GM12878 (cell line): ENCODE results near the gene SCMH1. TPM values are rescaled to one million over a fixed set of nuclear protein-coding genes. Genes with fewer than 3 reads are reported as not detected.

Experiments used
- ATAC-seq: fragments of 200-7000 bp; cut with Tn5 transposase; 3 replicates; pipeline ENCODE4 v1.9.1; 2020; ENCODE audit warnings: mild to moderate bottlenecking, moderate library complexity
- BruUV-seq: library from RNA; stranded (reverse); fragments of 400-500 nt; replicated peaks from 2 replicates; lab custom pipeline; 2021; lab: Mats Ljungman, UMichigan
- CTCF ChIA-PET: fragments of 300-600 bp; sonication (Branson Sonifier 250); formaldehyde crosslinking; extraction: SDS; loops from one replicate; lab custom pipeline; 2021; ENCODE audit warnings: inconsistent platforms; lab: Yijun Ruan, JAX
- POLR2A ChIA-PET: fragments of 350-600 bp; formaldehyde crosslinking; extraction: SDS; loops from one replicate; lab custom pipeline; 2021; ENCODE audit warnings: inconsistent platforms; lab: Charles Lee
- RAD21 ChIA-PET: fragments of 300-600 bp; sonication (Branson Sonifier 250); formaldehyde crosslinking; loops from one replicate; lab custom pipeline; 2023; ENCODE audit warnings: antibody characterized with exemption; ENCODE audit not compliant: unreplicated experiment; lab: Charles Lee
- SMC1A ChIA-PET: fragments of 300-600 bp; sonication (Branson Sonifier 250); formaldehyde crosslinking; loops from one replicate; lab custom pipeline; 2023; ENCODE audit not compliant: unreplicated experiment, uncharacterized antibody; lab: Charles Lee
- DNase-seq: peaks from one replicate; pipeline ENCODE4 v3.0.0-alpha.2; 2011; ENCODE audit warnings: low read depth, low spot score
- FAIRE-seq: peaks from 3 replicates; lab custom pipeline; 2011; peaks lifted over from hg19 to GRCh38; lab: Jason Lieb, UNC
- H2AFZ ChIP-seq: 2 replicates; pipeline ENCODE4 v1.6.0; 2011; ENCODE audit warnings: low read depth, low read length, control low read depth; ENCODE audit not compliant: control insufficient read depth
- H3K27ac ChIP-seq: 2 replicates; pipeline ENCODE4 v1.5.1; 2011; ENCODE audit warnings: control low read depth; ENCODE audit not compliant: control insufficient read depth, insufficient read depth
- H3K27me3 ChIP-seq, 2 experiments: replicated peaks in 1 of 2; 2 replicates each; pipeline versions ENCODE4 v1.6.0 to v1.6.1; 2011; ENCODE audit warnings: low read length in 1 of 2; ENCODE audit not compliant: control insufficient read depth in 2 of 2, insufficient read depth in 2 of 2
- H3K36me3 ChIP-seq, 2 experiments: 2 replicates each; pipeline ENCODE4 v1.5.1; 2011; ENCODE audit warnings: low read length in 1 of 2; ENCODE audit not compliant: control insufficient read depth in 2 of 2, insufficient read depth in 2 of 2
- H3K4me1 ChIP-seq: 2 replicates; pipeline ENCODE4 v1.6.1; 2011; ENCODE audit warnings: mild to moderate bottlenecking, low read length, moderate library complexity, mixed read lengths; ENCODE audit not compliant: control insufficient read depth, insufficient read depth
- H3K4me2 ChIP-seq: 2 replicates; pipeline ENCODE4 v1.6.0; 2011; ENCODE audit warnings: control low read depth; ENCODE audit not compliant: control insufficient read depth, insufficient read depth
- H3K4me3 ChIP-seq: fragments of 200-600 bp; sonication (generic); 2 replicates; pipeline ENCODE4 v1.5.1; 2016
- H3K79me2 ChIP-seq: 2 replicates; pipeline ENCODE4 v1.6.0; 2011; ENCODE audit warnings: low read length; ENCODE audit not compliant: control insufficient read depth, insufficient read depth
- H3K9ac ChIP-seq: 2 replicates; pipeline ENCODE4 v1.8.0; 2011; ENCODE audit warnings: low read length, control low read depth, mixed read lengths; ENCODE audit not compliant: control insufficient read depth, insufficient read depth
- H3K9me3 ChIP-seq: replicated peaks from 3 replicates; pipeline ENCODE4 v1.5.1; 2011; ENCODE audit warnings: mild to moderate bottlenecking, low read length; ENCODE audit not compliant: control insufficient read depth, insufficient read depth
- H4K20me1 ChIP-seq: 2 replicates; pipeline ENCODE4 v1.6.0; 2011; ENCODE audit not compliant: control insufficient read depth, insufficient read depth
- BMI1 ChIP-seq: fragments of 450-650 bp; IDR thresholded peaks from 2 replicates; pipeline ENCODE4 v1.6.1; 2016; ENCODE audit warnings: mild to moderate bottlenecking, moderate library complexity, borderline replicate concordance
- CBX5 ChIP-seq: sonication (generic); IDR thresholded peaks from 2 replicates; pipeline ENCODE4 v1.6.1; 2016; ENCODE audit warnings: low read depth, moderate library complexity, mild to moderate bottlenecking, inconsistent platforms
- PML ChIP-seq: IDR thresholded peaks from 2 replicates; pipeline ENCODE4 v1.6.1; 2012; ENCODE audit warnings: low read length, inconsistent platforms
- RB1 ChIP-seq: fragments of 450-650 bp; formaldehyde crosslinking; IDR thresholded peaks from 2 replicates; pipeline ENCODE4 v1.6.1; 2017; ENCODE audit warnings: mild to moderate bottlenecking, borderline replicate concordance
- SMAD1 ChIP-seq: fragments of 450-650 bp; IDR thresholded peaks from 2 replicates; pipeline ENCODE4 v1.6.1; 2018; ENCODE audit warnings: mild to moderate bottlenecking, low read depth; ENCODE audit not compliant: partially characterized antibody
- SUPT20H ChIP-seq: IDR thresholded peaks from 2 replicates; pipeline ENCODE4 v1.6.1; 2011; ENCODE audit warnings: low read depth, mild to moderate bottlenecking, low read length, moderate library complexity, borderline replicate concordance; ENCODE audit not compliant: control insufficient read depth
- ZNF217 ChIP-seq: fragments of 450-650 bp; IDR thresholded peaks from 2 replicates; pipeline ENCODE4 v1.6.1; 2017; ENCODE audit warnings: antibody characterized with exemption, mild to moderate bottlenecking
- ZNF384 ChIP-seq: IDR thresholded peaks from 2 replicates; pipeline ENCODE4 v1.6.1; 2012; ENCODE audit warnings: low read depth, mild to moderate bottlenecking, low read length, improper control_type of control experiment, borderline replicate concordance
- WGBS: methylation state at CpG from one replicate; pipeline ENCODE4 v1.1.6; 2016; ENCODE audit warnings: low lambda C conversion rate; ENCODE audit not compliant: insufficient replicate concordance, insufficient coverage; ENCODE audit errors: missing lambda C conversion rate; 5-methylcytosine and 5-hydroxymethylcytosine counted together
- in situ Hi-C: fragments of 300-500 bp; cut with MboI; formaldehyde crosslinking; loops from 9 replicates; pipeline ENCODE4 v1.14.3; 2018; ENCODE audit warnings: mixed read lengths
- intact Hi-C: fragments of 100-400 bp; cut with micrococcal nuclease; formaldehyde crosslinking; loops from one replicate; pipeline ENCODE4 v1.14.2; 2022; ENCODE audit not compliant: unreplicated experiment
- polyA plus RNA-seq, 11 experiments: library from polyadenylated mRNA; depleted of rRNA in 4 of 11; unstranded in 6 of 11; stranded (reverse) in 5 of 11; fragments of >200 nt; fragmentation: Nextera tagmentation in 4 of 11; fragmentation: Illumina TruSeq in 1 of 11; extraction: Ambion mirVana in 4 of 11; extraction: Trizol in 1 of 11; gene quantifications; 1 replicate in 1 of 11; 2 replicates in 10 of 11; pipeline versions ENCODE4 v1.2.1 to v1.2.3, GENCODE V29; 2011 to 2016; ENCODE audit warnings: inconsistent platforms in 2 of 11, missing spikeins in 2 of 11, low read depth in 1 of 11
- total RNA-seq, 4 experiments: library from RNA; depleted of rRNA in 3 of 4; stranded (reverse); fragments of >200 nt in 3 of 4; fragmentation: Illumina TruSeq in 1 of 4; extraction: Trizol in 1 of 4; gene quantifications; 2 replicates each; pipeline versions ENCODE4 v1.2.1 to v1.2.3, GENCODE V29; 2013 to 2021
- TF ChIP-seq, protein P1 (sequence below): IDR thresholded peaks from 2 replicates; pipeline ENCODE4 v1.6.1; 2011; ENCODE audit warnings: low read depth, mild to moderate bottlenecking, low read length, moderate library complexity, borderline replicate concordance; ENCODE audit errors: extremely low read depth
- TF ChIP-seq, protein P2 (sequence below): fragments of 450-650 bp; conservative IDR thresholded peaks from 2 replicates; pipeline ENCODE4 v1.6.1; 2017; ENCODE audit warnings: mild to moderate bottlenecking, moderate library complexity
- TF ChIP-seq, protein P3 (sequence below): fragments of 450-650 bp; IDR thresholded peaks from 2 replicates; pipeline ENCODE4 v1.6.1; 2016; ENCODE audit warnings: mild to moderate bottlenecking, moderate library complexity, borderline replicate concordance

SCMH1 gene
- total and polyA plus RNA-seq, 10 of the 15 experiments (the other 5 are each of a cell fraction or from before 2014, with no cell fraction given): 7.5 to 44.1 (median 27.8) TPM

DNA sequence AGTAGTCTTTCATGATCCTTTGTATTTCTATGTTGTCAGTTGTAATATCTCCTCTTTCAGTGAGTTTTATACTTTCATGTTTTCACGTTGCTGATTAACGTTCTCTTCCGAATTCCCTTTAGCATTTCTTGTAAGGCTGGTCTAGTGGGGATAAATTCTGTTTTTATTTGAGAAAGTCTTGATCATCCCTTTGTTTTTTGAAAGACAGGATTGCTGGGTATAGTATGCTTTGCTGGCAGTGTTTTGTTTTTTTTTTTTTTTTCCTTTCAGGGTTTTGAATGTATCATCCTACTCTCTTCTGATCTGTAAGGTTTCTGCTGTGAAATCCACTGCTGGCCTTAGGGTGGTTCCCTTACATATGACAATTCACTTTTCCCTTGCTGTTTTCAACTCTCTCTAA is 74.4 kb downstream of the SCMH1 start:
- WGBS: 98% methylated on average over 3 of the region's 3 CpGs
- no TSS peak for BruUV-seq
- CTCF ChIA-PET: no interaction called here

DNA sequence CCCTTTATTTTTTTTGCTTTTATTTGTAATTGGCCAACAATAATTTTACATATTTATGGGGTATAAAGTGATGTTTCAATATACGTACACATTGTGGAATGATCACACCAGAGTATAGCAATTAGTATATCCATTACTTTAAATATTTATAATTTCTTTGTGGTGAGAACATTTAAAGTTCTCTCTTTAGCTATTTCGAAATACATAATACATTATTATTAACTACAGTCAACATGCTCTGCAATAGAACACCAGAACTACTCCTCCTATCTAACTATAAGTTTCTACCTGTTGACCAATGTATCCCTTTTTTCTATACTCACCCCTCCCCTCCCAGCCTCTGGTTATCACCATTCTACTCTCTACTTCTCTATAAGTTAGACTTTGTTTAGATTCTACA is 77.4 kb downstream of the SCMH1 start:
- no peaks in the 10 kb centered on the region for H4K20me1 ChIP-seq
- no peaks in the 10 kb centered on the region for H3K79me2 ChIP-seq
- WGBS: 96% methylated on average over 2 of the region's 2 CpGs
- H3K9ac ChIP-seq: no peak overlapping the region
- DNase-seq (no peak), FAIRE-seq (peak; percentile 18), ATAC-seq (no peak)
- CTCF ChIA-PET: no interaction called here
- H2AFZ ChIP-seq: no peak overlapping the region
- H3K27me3 ChIP-seq: no peaks in the 10 kb centered on the region
- in situ Hi-C loops (no loop called here), intact Hi-C loops (no loop called here)
- POLR2A ChIA-PET: interaction anchor here (0.8 kb wide), 1 partner anchor 10 kb away, joined by 3 read pairs; no protein-coding TSS in a partner anchor
- RAD21 ChIA-PET: no interaction called here
- SMC1A ChIA-PET: interaction anchor here (0.6 to 2.1 kb wide), 2 partner anchors 9 to 86 kb away, joined by 3 to 5 read pairs; no protein-coding TSS in a partner anchor
- peaks cover 14% of the 10 kb centered on the region for H3K9me3 ChIP-seq
- H3K4me3 ChIP-seq: no peak overlapping the region
- H3K4me1 ChIP-seq: no peaks in the 10 kb centered on the region
- no peak overlapping the region for H3K4me2 ChIP-seq
- H3K27ac ChIP-seq: no peak overlapping the region
- BruUV-seq: no TSS peak
- no peak for TF ChIP-seq ZNF217
- TF ChIP-seq, protein P1, sequence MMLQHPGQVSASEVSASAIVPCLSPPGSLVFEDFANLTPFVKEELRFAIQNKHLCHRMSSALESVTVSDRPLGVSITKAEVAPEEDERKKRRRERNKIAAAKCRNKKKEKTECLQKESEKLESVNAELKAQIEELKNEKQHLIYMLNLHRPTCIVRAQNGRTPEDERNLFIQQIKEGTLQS: no peak
- TF ChIP-seq, protein P2, sequence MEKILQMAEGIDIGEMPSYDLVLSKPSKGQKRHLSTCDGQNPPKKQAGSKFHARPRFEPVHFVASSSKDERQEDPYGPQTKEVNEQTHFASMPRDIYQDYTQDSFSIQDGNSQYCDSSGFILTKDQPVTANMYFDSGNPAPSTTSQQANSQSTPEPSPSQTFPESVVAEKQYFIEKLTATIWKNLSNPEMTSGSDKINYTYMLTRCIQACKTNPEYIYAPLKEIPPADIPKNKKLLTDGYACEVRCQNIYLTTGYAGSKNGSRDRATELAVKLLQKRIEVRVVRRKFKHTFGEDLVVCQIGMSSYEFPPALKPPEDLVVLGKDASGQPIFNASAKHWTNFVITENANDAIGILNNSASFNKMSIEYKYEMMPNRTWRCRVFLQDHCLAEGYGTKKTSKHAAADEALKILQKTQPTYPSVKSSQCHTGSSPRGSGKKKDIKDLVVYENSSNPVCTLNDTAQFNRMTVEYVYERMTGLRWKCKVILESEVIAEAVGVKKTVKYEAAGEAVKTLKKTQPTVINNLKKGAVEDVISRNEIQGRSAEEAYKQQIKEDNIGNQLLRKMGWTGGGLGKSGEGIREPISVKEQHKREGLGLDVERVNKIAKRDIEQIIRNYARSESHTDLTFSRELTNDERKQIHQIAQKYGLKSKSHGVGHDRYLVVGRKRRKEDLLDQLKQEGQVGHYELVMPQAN: no peak
- no peak for TF ChIP-seq BMI1
- no peak for TF ChIP-seq SMAD1
- TF ChIP-seq RB1: no peak
- TF ChIP-seq, protein P3, sequence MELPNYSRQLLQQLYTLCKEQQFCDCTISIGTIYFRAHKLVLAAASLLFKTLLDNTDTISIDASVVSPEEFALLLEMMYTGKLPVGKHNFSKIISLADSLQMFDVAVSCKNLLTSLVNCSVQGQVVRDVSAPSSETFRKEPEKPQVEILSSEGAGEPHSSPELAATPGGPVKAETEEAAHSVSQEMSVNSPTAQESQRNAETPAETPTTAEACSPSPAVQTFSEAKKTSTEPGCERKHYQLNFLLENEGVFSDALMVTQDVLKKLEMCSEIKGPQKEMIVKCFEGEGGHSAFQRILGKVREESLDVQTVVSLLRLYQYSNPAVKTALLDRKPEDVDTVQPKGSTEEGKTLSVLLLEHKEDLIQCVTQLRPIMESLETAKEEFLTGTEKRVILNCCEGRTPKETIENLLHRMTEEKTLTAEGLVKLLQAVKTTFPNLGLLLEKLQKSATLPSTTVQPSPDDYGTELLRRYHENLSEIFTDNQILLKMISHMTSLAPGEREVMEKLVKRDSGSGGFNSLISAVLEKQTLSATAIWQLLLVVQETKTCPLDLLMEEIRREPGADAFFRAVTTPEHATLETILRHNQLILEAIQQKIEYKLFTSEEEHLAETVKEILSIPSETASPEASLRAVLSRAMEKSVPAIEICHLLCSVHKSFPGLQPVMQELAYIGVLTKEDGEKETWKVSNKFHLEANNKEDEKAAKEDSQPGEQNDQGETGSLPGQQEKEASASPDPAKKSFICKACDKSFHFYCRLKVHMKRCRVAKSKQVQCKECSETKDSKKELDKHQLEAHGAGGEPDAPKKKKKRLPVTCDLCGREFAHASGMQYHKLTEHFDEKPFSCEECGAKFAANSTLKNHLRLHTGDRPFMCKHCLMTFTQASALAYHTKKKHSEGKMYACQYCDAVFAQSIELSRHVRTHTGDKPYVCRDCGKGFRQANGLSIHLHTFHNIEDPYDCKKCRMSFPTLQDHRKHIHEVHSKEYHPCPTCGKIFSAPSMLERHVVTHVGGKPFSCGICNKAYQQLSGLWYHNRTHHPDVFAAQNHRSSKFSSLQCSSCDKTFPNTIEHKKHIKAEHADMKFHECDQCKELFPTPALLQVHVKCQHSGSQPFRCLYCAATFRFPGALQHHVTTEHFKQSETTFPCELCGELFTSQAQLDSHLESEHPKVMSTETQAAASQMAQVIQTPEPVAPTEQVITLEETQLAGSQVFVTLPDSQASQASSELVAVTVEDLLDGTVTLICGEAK: no peak
- TF ChIP-seq SUPT20H: no peak
- no peak for TF ChIP-seq PML
- H3K36me3 ChIP-seq: peaks cover 2 to 8% of the 10 kb centered on the region in 2 experiments; a peak in 3 of 4 replicates

More for the DNA sequence above, 74.4 kb downstream of the SCMH1 start:
- Histone ChIP-seq H2AFZ (no peak overlapping the region), H3K79me2 (peaks cover 6% of the 10 kb centered on the region), H4K20me1 (no peaks in the 10 kb centered on the region), H3K9ac (no peak overlapping the region), H3K4me3 (no peak overlapping the region), H3K9me3 (peaks cover 22% of the 10 kb centered on the region), H3K27ac (no peak overlapping the region), H3K4me1 (peaks cover 18% of the 10 kb centered on the region), H3K27me3 (no peaks in the 10 kb centered on the region), H3K4me2 (no peak overlapping the region), H3K36me3 (peaks cover 0 to 8% of the 10 kb centered on the region in 2 experiments; a peak in 3 of 4 replicates)
- no peak for DNase-seq
- POLR2A ChIA-PET: no interaction called here
- FAIRE-seq: no peak
- TF ChIP-seq ZNF384: peak; percentile 67
- TF ChIP-seq CBX5: peak; percentile 62; the same call in 1 of the 2 replicates
- no peak for TF ChIP-seq ZNF217
- intact Hi-C loops: no loop called here
- in situ Hi-C loops: no loop called here
- SMC1A ChIA-PET: no interaction called here
- ATAC-seq: no peak
- RAD21 ChIA-PET: no interaction called here
